ENCODE results near the gene CD6. TPM values are rescaled to one million over a fixed set of nuclear protein-coding genes. Genes with fewer than 3 reads are reported as not detected.

CD6 gene
- total and polyA plus RNA-seq, 2 experiments from 2014 or later: 0.03 TPM; not detected in 1

DNA sequence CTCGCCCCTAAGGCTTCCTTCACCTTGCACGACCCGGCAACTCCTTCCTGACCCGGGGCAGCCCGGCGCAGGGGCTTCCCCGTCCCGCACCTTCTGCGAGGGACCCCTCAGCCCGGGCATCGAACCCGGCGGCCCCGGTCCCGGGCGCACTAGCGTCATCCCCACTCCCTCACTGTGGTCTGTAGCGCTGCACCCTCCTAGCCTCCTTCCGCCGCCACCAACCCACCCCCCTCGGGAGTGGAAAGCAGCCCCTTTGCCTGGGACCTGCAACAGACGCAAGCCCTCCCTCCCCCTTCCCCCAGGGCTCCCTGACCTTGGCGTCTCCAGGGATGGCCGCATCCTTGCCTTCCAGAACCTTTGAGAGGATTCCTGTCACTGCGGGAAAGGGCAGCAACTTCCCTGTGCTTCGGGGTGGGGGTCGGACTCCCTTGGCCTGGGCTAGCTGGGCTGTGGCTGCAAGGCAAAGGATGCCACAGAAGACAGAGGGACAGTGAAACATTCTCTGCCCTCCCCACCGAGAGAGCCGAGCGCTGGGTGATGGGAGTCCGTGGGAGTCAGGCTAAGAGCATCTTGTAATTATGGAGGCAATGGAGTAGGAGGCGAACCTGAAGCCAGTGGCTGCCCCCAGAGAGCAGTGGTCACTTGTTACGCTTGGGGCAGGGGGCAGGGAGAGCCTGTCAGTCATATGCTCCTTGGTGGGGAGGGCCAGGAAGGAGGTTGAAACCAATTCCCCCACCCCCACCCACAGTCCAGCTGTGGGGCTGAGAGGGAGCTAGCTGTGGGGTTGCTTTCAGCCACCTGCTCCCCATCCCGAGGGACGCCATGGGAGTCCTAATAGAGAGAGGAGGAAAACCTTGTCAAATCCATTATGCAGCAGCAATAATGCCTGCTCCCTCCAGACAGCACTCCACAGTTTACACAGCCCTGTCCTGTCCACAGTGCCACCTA, 46.3 kb upstream of the CD6 start:
- peak overlapping the region; percentile 94 for H2AFZ ChIP-seq
- H3K27ac ChIP-seq: no peak overlapping the region
- no peaks in the 10 kb centered on the region for H3K9me2 ChIP-seq (replicated peaks; ENCODE audit: insufficient read depth)
- no peak for TF ChIP-seq EZH2phosphoT487 (IDR thresholded peaks at IDR 0.05; ENCODE audit: low read depth, severe bottlenecking, unreplicated experiment)
- TF ChIP-seq EZH2 (IDR thresholded peaks at IDR 0.05; ENCODE audit: borderline replicate concordance): no peak
- TF ChIP-seq, protein P1, sequence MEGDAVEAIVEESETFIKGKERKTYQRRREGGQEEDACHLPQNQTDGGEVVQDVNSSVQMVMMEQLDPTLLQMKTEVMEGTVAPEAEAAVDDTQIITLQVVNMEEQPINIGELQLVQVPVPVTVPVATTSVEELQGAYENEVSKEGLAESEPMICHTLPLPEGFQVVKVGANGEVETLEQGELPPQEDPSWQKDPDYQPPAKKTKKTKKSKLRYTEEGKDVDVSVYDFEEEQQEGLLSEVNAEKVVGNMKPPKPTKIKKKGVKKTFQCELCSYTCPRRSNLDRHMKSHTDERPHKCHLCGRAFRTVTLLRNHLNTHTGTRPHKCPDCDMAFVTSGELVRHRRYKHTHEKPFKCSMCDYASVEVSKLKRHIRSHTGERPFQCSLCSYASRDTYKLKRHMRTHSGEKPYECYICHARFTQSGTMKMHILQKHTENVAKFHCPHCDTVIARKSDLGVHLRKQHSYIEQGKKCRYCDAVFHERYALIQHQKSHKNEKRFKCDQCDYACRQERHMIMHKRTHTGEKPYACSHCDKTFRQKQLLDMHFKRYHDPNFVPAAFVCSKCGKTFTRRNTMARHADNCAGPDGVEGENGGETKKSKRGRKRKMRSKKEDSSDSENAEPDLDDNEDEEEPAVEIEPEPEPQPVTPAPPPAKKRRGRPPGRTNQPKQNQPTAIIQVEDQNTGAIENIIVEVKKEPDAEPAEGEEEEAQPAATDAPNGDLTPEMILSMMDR (IDR thresholded peaks at IDR 0.05; ENCODE audit: poor library complexity): no peak
- H4K20me1 ChIP-seq (ENCODE audit: insufficient read depth, poor library complexity, severe bottlenecking): no peaks in the 10 kb centered on the region
- DNase-seq (ENCODE audit: low spot score): no peak
- no peaks in the 10 kb centered on the region for H3K9me3 ChIP-seq (ENCODE audit: low read depth)
- H3K4me2 ChIP-seq: peak overlapping the region; percentile 98
- 10% methylated on average over 16 of the region's 35 CpGs for WGBS (ENCODE audit: low lambda C conversion rate, missing lambda C conversion rate)
- no peaks in the 10 kb centered on the region for H3K27me3 ChIP-seq
- peaks cover 5% of the 10 kb centered on the region for H3K4me1 ChIP-seq (ENCODE audit: insufficient read depth)
- H3K36me3 ChIP-seq (replicated peaks; ENCODE audit: insufficient read depth, low read depth): no peaks in the 10 kb centered on the region
- peaks cover 10% of the 10 kb centered on the region for H3K79me2 ChIP-seq
- peak overlapping the region; percentile 94 for H3K4me3 ChIP-seq

DNA sequence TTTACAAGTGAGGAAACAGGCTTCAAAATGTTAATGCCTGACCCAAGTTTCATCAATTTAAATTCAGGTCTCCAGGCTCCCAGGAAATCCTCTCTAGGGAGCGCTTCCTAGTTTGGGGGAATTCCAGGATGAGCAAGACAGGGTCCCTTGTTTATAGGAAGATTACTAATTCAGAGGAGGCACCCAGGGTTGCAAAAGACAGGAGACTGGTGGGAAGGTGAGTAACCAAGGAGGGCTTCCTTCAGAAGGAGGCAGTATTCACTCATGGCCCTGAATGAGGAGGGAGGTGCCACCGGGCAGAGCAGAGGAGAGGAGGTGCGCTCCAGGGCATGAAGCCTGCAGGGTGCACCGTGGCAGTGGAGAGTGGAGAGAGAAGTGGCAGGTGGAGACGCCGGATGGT, 45.6 kb upstream of the CD6 start:
- Histone ChIP-seq H3K36me3 (replicated peaks; ENCODE audit: insufficient read depth, low read depth) (no peaks in the 10 kb centered on the region), H3K9me2 (replicated peaks; ENCODE audit: insufficient read depth) (no peaks in the 10 kb centered on the region), H3K79me2 (peaks cover 10% of the 10 kb centered on the region), H3K9me3 (ENCODE audit: low read depth) (no peaks in the 10 kb centered on the region), H2AFZ (no peak overlapping the region), H3K27me3 (no peaks in the 10 kb centered on the region), H3K4me3 (no peak overlapping the region), H4K20me1 (ENCODE audit: insufficient read depth, poor library complexity, severe bottlenecking) (no peaks in the 10 kb centered on the region), H3K4me2 (peak overlapping the region; percentile 98), H3K27ac (no peak overlapping the region), H3K4me1 (ENCODE audit: insufficient read depth) (peaks cover 5% of the 10 kb centered on the region)
- DNase-seq (ENCODE audit: low spot score): no peak
- 67% methylated on average over 6 of the region's 6 CpGs for WGBS (ENCODE audit: low lambda C conversion rate, missing lambda C conversion rate)
- TF ChIP-seq, protein P1 (IDR thresholded peaks at IDR 0.05; ENCODE audit: poor library complexity): no peak
- TF ChIP-seq EZH2phosphoT487 (IDR thresholded peaks at IDR 0.05; ENCODE audit: low read depth, severe bottlenecking, unreplicated experiment) (no peak), EZH2 (IDR thresholded peaks at IDR 0.05; ENCODE audit: borderline replicate concordance) (no peak)

DNA sequence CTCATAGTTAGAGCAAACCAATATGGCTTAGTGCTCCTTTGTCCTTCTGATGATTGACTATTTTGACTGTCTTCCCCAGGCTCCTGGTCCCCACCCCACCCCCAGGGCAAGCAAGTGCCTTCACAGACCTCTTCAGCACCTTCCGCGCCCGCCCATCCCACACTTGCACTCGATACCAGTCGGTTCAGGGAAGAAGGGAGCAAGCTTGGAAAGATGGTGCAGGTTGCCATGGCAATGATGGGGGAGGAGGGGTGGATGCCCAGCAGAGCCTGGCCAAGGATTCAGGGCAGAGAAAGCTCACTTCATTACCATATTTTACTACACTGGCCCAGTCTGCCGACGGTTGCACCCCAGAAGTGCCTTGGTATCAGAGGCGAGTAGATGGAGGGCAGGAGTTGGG, 45.0 kb upstream of the CD6 start:
- Histone ChIP-seq H3K4me3 (no peak overlapping the region), H2AFZ (no peak overlapping the region), H4K20me1 (ENCODE audit: insufficient read depth, poor library complexity, severe bottlenecking) (no peaks in the 10 kb centered on the region), H3K27me3 (no peaks in the 10 kb centered on the region), H3K9me2 (replicated peaks; ENCODE audit: insufficient read depth) (no peaks in the 10 kb centered on the region), H3K4me2 (no peak overlapping the region), H3K79me2 (peaks cover 10% of the 10 kb centered on the region), H3K36me3 (replicated peaks; ENCODE audit: insufficient read depth, low read depth) (no peaks in the 10 kb centered on the region), H3K4me1 (ENCODE audit: insufficient read depth) (peaks cover 5% of the 10 kb centered on the region), H3K27ac (no peak overlapping the region), H3K9me3 (ENCODE audit: low read depth) (no peaks in the 10 kb centered on the region)
- WGBS (ENCODE audit: low lambda C conversion rate, missing lambda C conversion rate): 96% methylated on average over 8 of the region's 8 CpGs
- TF ChIP-seq EZH2 (IDR thresholded peaks at IDR 0.05; ENCODE audit: borderline replicate concordance) (no peak), EZH2phosphoT487 (IDR thresholded peaks at IDR 0.05; ENCODE audit: low read depth, severe bottlenecking, unreplicated experiment) (no peak)
- TF ChIP-seq, protein P1 (IDR thresholded peaks at IDR 0.05; ENCODE audit: poor library complexity): no peak
- no peak for DNase-seq (ENCODE audit: low spot score)
